ENCODE data around the gene PSME1.

- TF ChIP-seq CTCF (conservative IDR thresholded peaks at IDR 0.05; ENCODE audit: low read depth in 2 of 2) (no peak), EZH2phosphoT487 (IDR thresholded peaks at IDR 0.05; ENCODE audit: unreplicated experiment) (no peak), POLR2AphosphoS5 (IDR thresholded peaks at IDR 0.05; ENCODE audit: low read depth) (no peak), CREB1 (CRISPR knock-in tag; IDR thresholded peaks at IDR 0.05; ENCODE audit: low read depth) (no peak), EZH2 (IDR thresholded peaks at IDR 0.05; ENCODE audit: low read depth, unreplicated experiment) (no peak), JUNB (IDR thresholded peaks at IDR 0.05; ENCODE audit: unreplicated experiment) (no peak)
Measured at GRCh38 chr14:24185741-24186140, 49.7 kb downstream of the PSME1 start.
